Smooth muscle cell (in vitro differentiated cells): ENCODE results near the gene TASP1. TPM values are rescaled to one million over a fixed set of nuclear protein-coding genes. Genes with fewer than 3 reads are reported as not detected.

Experiments used
- DNase-seq: peaks from one replicate; lab custom pipeline; 2025; ENCODE audit not compliant: unreplicated experiment; lab: John Stamatoyannopoulos, UW
- H2AFZ ChIP-seq: fragments of 200-600 bp; sonication (generic); 2 replicates; pipeline ENCODE4 v1.6.0; 2016; ENCODE audit warnings: antibody characterized with exemption, low read depth, mild to moderate bottlenecking
- H3F3A ChIP-seq: fragments of 200-600 bp; sonication (generic); 2 replicates; pipeline ENCODE4 v1.6.0; 2017; ENCODE audit warnings: antibody characterized with exemption, low read depth
- H3K27ac ChIP-seq: fragments of 200-600 bp; sonication (generic); 2 replicates; pipeline ENCODE4 v1.5.1; 2016; ENCODE audit warnings: low read depth, mild to moderate bottlenecking
- H3K27me3 ChIP-seq: fragments of 200-600 bp; sonication (generic); 2 replicates; pipeline ENCODE4 v1.6.1; 2016; ENCODE audit warnings: low read depth, mild to moderate bottlenecking
- H3K36me3 ChIP-seq: fragments of 200-600 bp; sonication (generic); 2 replicates; pipeline ENCODE4 v1.5.1; 2016; ENCODE audit warnings: low read depth
- H3K4me1 ChIP-seq: fragments of 200-600 bp; sonication (generic); 2 replicates; pipeline ENCODE4 v1.5.1; 2016; ENCODE audit warnings: low read depth
- H3K4me2 ChIP-seq: fragments of 200-600 bp; sonication (generic); 2 replicates; pipeline ENCODE4 v1.6.0; 2016; ENCODE audit warnings: mild to moderate bottlenecking
- H3K4me3 ChIP-seq: fragments of 200-600 bp; sonication (generic); 2 replicates; pipeline ENCODE4 v1.5.1; 2016; ENCODE audit warnings: mild to moderate bottlenecking
- H3K79me2 ChIP-seq: fragments of 200-600 bp; sonication (generic); 2 replicates; pipeline ENCODE4 v1.6.0; 2016; ENCODE audit warnings: low read depth, mild to moderate bottlenecking
- H3K9ac ChIP-seq: fragments of 200-600 bp; sonication (generic); 2 replicates; pipeline ENCODE4 v1.6.0; 2016; ENCODE audit warnings: low read depth
- H3K9me3 ChIP-seq: fragments of 200-600 bp; sonication (generic); replicated peaks from 2 replicates; pipeline ENCODE4 v1.5.1; 2016; ENCODE audit warnings: low read depth
- H4K20me1 ChIP-seq: fragments of 200-600 bp; sonication (generic); 2 replicates; pipeline ENCODE4 v1.6.0; 2016; ENCODE audit warnings: low read depth
- CTCF ChIP-seq: fragments of 200-600 bp; sonication (generic); IDR thresholded peaks from 2 replicates; pipeline ENCODE4 v1.5.1; 2017; ENCODE audit warnings: borderline replicate concordance, mild to moderate bottlenecking, antibody characterized with exemption; ENCODE audit not compliant: insufficient read depth, poor library complexity, severe bottlenecking
- WGBS: methylation state at CpG from one replicate; pipeline ENCODE4 v1.1.7; 2016; ENCODE audit warnings: low lambda C conversion rate; 5-methylcytosine and 5-hydroxymethylcytosine counted together
- polyA plus RNA-seq: library from polyadenylated mRNA; unstranded; fragments of >200 nt; fragmentation: Nextera tagmentation; extraction: Ambion mirVana; gene quantifications from 2 replicates; pipeline ENCODE4 v1.2.1, GENCODE V29; 2016
- total RNA-seq: library from RNA; depleted of rRNA; stranded (reverse); fragments of >200 nt; gene quantifications from 2 replicates; pipeline ENCODE4 v1.2.3, GENCODE V29; 2014

Gene TASP1
- total and polyA plus RNA-seq, 2 experiments from 2014 or later, result 6.4 to 17.5 TPM

GRCh38 chr20:13678944-13679343, 40.2 kb upstream of the TASP1 start:
- no peak overlapping the region for H3K9ac ChIP-seq
- no peak overlapping the region for H2AFZ ChIP-seq
- no peaks in the 10 kb centered on the region for H3K27me3 ChIP-seq
- H3K4me1 ChIP-seq, result no peaks in the 10 kb centered on the region
- no peak for DNase-seq
- no peaks in the 10 kb centered on the region for H3K79me2 ChIP-seq
- no peaks in the 10 kb centered on the region for H4K20me1 ChIP-seq
- no peaks in the 10 kb centered on the region for H3F3A ChIP-seq
- H3K36me3 ChIP-seq, result no peaks in the 10 kb centered on the region
- TF ChIP-seq CTCF, result no peak
- no peak overlapping the region for H3K4me3 ChIP-seq
- WGBS, result 82% methylated on average over 1 of the region's 1 CpG
- H3K9me3 ChIP-seq, result no peaks in the 10 kb centered on the region
- no peak overlapping the region for H3K4me2 ChIP-seq
- H3K27ac ChIP-seq, result no peak overlapping the region

GRCh38 chr20:13677241-13677640, 38.5 kb upstream of the TASP1 start:
- H3K36me3 ChIP-seq, result no peaks in the 10 kb centered on the region
- WGBS, result 93% methylated on average over 4 of the region's 4 CpGs
- no peak for DNase-seq
- TF ChIP-seq CTCF, result no peak
- H3K4me1 ChIP-seq, result no peaks in the 10 kb centered on the region
- no peaks in the 10 kb centered on the region for H3K27me3 ChIP-seq
- no peak overlapping the region for H2AFZ ChIP-seq
- no peaks in the 10 kb centered on the region for H3K79me2 ChIP-seq
- no peak overlapping the region for H3K4me2 ChIP-seq
- H3K4me3 ChIP-seq, result no peak overlapping the region
- H3K9ac ChIP-seq, result no peak overlapping the region
- H3K27ac ChIP-seq, result no peak overlapping the region
- H3F3A ChIP-seq, result no peaks in the 10 kb centered on the region
- no peaks in the 10 kb centered on the region for H4K20me1 ChIP-seq
- no peaks in the 10 kb centered on the region for H3K9me3 ChIP-seq

GRCh38 chr20:13676682-13677081, 38.0 kb upstream of the TASP1 start:
- Histone ChIP-seq H2AFZ (no peak overlapping the region), H3K4me2 (no peak overlapping the region), H3F3A (no peaks in the 10 kb centered on the region), H3K27ac (no peak overlapping the region), H3K4me1 (no peaks in the 10 kb centered on the region), H3K9me3 (no peaks in the 10 kb centered on the region), H3K27me3 (no peaks in the 10 kb centered on the region), H3K4me3 (no peak overlapping the region), H3K79me2 (no peaks in the 10 kb centered on the region), H4K20me1 (no peaks in the 10 kb centered on the region), H3K9ac (no peak overlapping the region), H3K36me3 (no peaks in the 10 kb centered on the region)
- no peak for DNase-seq
- no peak for TF ChIP-seq CTCF
- 86% methylated on average over 3 of the region's 3 CpGs for WGBS

GRCh38 chr20:13672690-13673089, 34.0 kb upstream of the TASP1 start:
- Histone ChIP-seq H3K27ac (no peak overlapping the region), H3K9me3 (no peaks in the 10 kb centered on the region), H3K4me1 (no peaks in the 10 kb centered on the region), H3K36me3 (no peaks in the 10 kb centered on the region), H3K4me2 (no peak overlapping the region), H4K20me1 (no peaks in the 10 kb centered on the region), H3K9ac (no peak overlapping the region), H3F3A (no peaks in the 10 kb centered on the region), H3K79me2 (no peaks in the 10 kb centered on the region), H3K4me3 (no peak overlapping the region), H2AFZ (no peak overlapping the region), H3K27me3 (no peaks in the 10 kb centered on the region)
- no peak for DNase-seq
- no peak for TF ChIP-seq CTCF
- 80% methylated on average over 3 of the region's 3 CpGs for WGBS
